OCI-LY3 (cell line): Measurements from ENCODE around the gene DNAAF8.

Experiments used
- H2AFZ ChIP-seq: fragments of 200-600, 300-600 bp; shearing (Covaris generic); 2 replicates; pipeline ENCODE4 v1.6.0; 2014; ENCODE audit warnings: antibody characterized with exemption, low read depth, low read length
- H3K27ac ChIP-seq: fragments of 200-600, 300-600 bp; sonication (generic); 2 replicates; pipeline ENCODE4 v1.5.1; 2014; ENCODE audit warnings: mild to moderate bottlenecking, low read length, moderate library complexity, mixed read lengths
- H3K27me3 ChIP-seq: fragments of 200-600, 300-600 bp; sonication (generic); 2 replicates; pipeline ENCODE4 v1.6.1; 2014; ENCODE audit warnings: low read depth, low read length, mixed read lengths
- H3K36me3 ChIP-seq: fragments of 200-600, 300-600 bp; sonication (generic); replicated peaks from 2 replicates; pipeline ENCODE3; 2014; ENCODE audit warnings: low read depth, low read length, mixed read lengths
- H3K4me1 ChIP-seq: fragments of 300-600, 200-600 bp; sonication (generic); 2 replicates; pipeline ENCODE4 v1.6.1; 2014; ENCODE audit warnings: low read length, mixed read lengths
- H3K4me2 ChIP-seq: fragments of 200-600, 300-600 bp; sonication (generic); 2 replicates; pipeline ENCODE4 v1.6.1; 2014; ENCODE audit warnings: low read length, mixed read lengths
- H3K4me3 ChIP-seq: fragments of 300-600, 200-600 bp; sonication (generic); 2 replicates; pipeline ENCODE4 v1.5.1; 2014; ENCODE audit warnings: antibody characterized with exemption, mild to moderate bottlenecking, low read length, moderate library complexity
- H3K79me2 ChIP-seq: fragments of 300-600, 200-600 bp; shearing (Covaris generic); 2 replicates; pipeline ENCODE4 v1.6.1; 2014; ENCODE audit warnings: mild to moderate bottlenecking, low read length, mixed read lengths
- H3K9ac ChIP-seq: fragments of 300-600, 200-600 bp; shearing (Covaris generic); 2 replicates; pipeline ENCODE4 v1.6.0; 2014; ENCODE audit warnings: mild to moderate bottlenecking, low read length, moderate library complexity
- H3K9me3 ChIP-seq: fragments of 200-600, 300-600 bp; shearing (Covaris generic); 2 replicates; pipeline ENCODE4 v1.6.1; 2014; ENCODE audit warnings: low read length, mixed read lengths; ENCODE audit not compliant: insufficient read depth
- H4K20me1 ChIP-seq: fragments of 200-600, 300-600 bp; sonication (generic); 2 replicates; pipeline ENCODE4 v1.6.1; 2016; ENCODE audit warnings: low read length, mixed read lengths; ENCODE audit not compliant: insufficient read depth
- CTCF ChIP-seq: fragments of 200-600, 300-600 bp; sonication (generic); IDR thresholded peaks from 2 replicates; pipeline ENCODE4 v1.5.1; 2014; ENCODE audit warnings: antibody characterized with exemption, low read length, low read depth
- EZH2phosphoT487 ChIP-seq: fragments of 200-600 bp; shearing (Covaris generic); IDR thresholded peaks from 2 replicates; pipeline ENCODE4 v1.6.1; 2018; ENCODE audit warnings: antibody characterized with exemption, mixed run types, low read depth

DNAAF8 gene

DNA sequence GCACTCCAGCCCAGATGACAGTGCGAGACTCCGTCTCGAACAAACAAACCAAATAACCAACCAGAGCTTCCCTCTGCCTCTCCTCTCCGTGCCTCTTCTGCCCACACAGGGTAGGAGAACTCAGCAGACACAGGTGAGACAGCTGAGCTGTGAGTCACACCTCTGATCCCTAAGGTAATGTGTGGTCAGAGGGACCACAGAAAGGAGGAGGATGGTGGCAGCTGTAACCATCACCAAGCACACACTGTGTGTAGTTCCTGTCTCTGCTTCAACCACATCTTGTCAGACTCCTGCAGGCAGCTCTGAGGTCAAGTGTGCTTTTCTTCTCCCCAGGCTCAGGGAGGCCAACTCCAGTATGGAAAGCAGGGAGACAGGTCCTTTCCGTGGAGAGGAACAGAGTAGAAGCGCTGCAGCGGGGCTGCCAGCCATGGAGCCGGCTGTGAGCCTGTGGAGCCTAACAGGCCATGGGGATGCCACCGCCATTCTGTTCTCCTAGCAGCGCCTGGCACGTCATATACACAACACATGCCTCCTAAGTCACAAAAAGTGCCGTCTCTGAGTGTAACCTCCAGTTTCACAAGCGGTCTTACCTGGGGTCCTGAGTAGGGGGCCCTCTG, 33.8 kb upstream of the DNAAF8 start:
- peaks cover 14% of the 10 kb centered on the region for H3K36me3 ChIP-seq
- no peaks in the 10 kb centered on the region for H3K9me3 ChIP-seq
- no peaks in the 10 kb centered on the region for H3K4me1 ChIP-seq
- no peak for TF ChIP-seq EZH2phosphoT487
- no peak for TF ChIP-seq CTCF
- no peaks in the 10 kb centered on the region for H3K27me3 ChIP-seq
- H3K9ac ChIP-seq = no peak overlapping the region
- H3K4me3 ChIP-seq = no peak overlapping the region
- no peak overlapping the region for H3K4me2 ChIP-seq
- no peaks in the 10 kb centered on the region for H4K20me1 ChIP-seq
- no peak overlapping the region for H2AFZ ChIP-seq
- no peak overlapping the region for H3K27ac ChIP-seq
- no peaks in the 10 kb centered on the region for H3K79me2 ChIP-seq

DNA sequence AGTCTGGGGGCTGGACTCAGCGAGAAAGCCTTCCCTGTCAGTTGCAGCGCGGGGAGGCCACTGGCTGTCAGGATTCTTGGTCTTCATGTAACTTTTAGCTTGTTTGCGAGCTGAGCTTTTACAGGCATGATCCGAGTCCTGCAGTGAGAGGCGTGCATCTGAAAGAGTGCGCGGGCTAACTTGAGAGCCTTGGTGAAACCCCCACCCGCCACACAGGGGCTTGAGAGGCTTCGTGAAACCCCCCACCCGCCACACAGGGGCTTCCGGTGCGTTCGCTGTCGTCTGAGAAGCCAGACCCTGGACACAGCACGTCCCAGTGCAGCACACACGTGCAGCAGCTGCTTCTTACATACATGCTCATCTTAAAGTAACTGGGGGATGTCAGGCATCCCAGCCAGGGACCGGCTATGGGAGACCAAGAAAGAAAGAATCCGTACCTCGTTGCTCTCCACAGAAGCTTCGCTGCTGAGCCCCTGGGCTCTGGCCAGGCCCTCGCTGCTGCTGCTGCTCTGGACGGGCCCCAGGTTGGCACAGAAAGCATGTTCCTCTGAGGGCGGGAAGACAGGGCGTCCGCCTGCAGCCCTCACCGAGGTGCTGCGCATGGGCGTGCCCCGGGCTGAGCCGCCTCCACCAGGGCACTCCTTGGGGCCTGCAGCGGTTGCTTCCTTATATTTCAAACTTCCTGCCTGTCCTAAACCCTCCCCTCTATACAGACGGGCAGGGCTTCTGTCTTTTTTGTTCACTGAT, 33.2 kb upstream of the DNAAF8 start:
- H3K27me3 ChIP-seq = no peaks in the 10 kb centered on the region
- H4K20me1 ChIP-seq = no peaks in the 10 kb centered on the region
- H3K4me1 ChIP-seq = no peaks in the 10 kb centered on the region
- no peak overlapping the region for H3K27ac ChIP-seq
- H3K79me2 ChIP-seq = no peaks in the 10 kb centered on the region
- H3K9me3 ChIP-seq = no peaks in the 10 kb centered on the region
- H3K4me2 ChIP-seq = no peak overlapping the region
- H2AFZ ChIP-seq = no peak overlapping the region
- H3K4me3 ChIP-seq = no peak overlapping the region
- TF ChIP-seq EZH2phosphoT487 = no peak
- TF ChIP-seq CTCF = no peak
- peaks cover 14% of the 10 kb centered on the region for H3K36me3 ChIP-seq
- H3K9ac ChIP-seq = no peak overlapping the region

DNA sequence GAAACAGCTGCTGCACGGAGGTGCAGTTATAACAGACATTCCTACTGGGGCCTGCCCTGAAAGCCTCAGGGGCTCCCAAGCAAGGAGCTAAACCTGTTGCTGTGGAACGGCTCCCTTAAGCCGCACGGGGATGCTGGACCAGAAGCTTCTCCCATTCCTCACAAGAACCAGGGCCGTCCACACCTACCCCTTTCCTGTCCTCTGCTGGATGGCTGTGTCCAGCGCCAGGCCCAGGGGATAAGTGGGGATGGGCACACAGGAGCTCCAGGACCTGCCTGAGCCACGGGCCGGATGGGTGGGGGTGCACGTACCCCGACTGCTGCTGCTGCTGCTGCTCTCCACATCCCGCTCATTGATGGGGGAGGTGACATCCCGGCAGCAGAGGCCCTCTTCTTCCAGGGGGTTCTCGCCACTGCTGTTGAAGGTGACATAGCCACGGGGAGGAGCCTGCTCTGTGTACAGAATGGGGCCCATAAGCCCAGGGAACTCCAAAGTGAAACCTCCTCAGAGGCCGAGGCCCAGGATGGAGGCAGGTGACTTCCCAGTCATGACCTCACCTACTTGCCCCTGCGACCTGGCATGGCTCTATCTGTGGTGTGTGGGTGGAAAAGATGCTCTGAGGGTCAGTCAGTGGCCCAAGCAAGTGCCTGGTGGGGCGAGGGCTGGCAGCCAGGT, 32.4 kb upstream of the DNAAF8 start:
- peaks cover 13% of the 10 kb centered on the region for H3K36me3 ChIP-seq
- H3K27ac ChIP-seq = no peak overlapping the region
- no peaks in the 10 kb centered on the region for H3K79me2 ChIP-seq
- no peak for TF ChIP-seq CTCF
- no peak for TF ChIP-seq EZH2phosphoT487
- no peaks in the 10 kb centered on the region for H3K27me3 ChIP-seq
- no peak overlapping the region for H3K4me2 ChIP-seq
- H3K4me3 ChIP-seq = no peak overlapping the region
- H2AFZ ChIP-seq = no peak overlapping the region
- H4K20me1 ChIP-seq = no peaks in the 10 kb centered on the region
- H3K4me1 ChIP-seq = no peaks in the 10 kb centered on the region
- H3K9me3 ChIP-seq = no peaks in the 10 kb centered on the region
- H3K9ac ChIP-seq = no peak overlapping the region

DNA sequence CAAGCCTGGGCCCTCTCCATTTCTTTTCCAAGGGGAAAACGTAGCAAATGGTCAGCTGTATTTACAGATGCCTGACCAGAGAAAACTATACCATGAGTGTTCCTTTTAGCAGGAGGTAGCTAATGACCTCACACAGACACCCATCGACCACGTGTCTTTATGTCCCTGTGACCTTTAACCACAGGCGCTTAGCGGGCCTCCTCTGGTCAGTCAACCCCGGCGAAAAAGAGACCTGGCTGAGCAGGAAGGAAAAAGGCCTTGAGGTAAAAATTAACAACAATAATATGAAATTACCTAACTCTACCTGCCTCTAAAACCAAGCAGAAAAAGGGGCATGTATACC, 31.9 kb upstream of the DNAAF8 start:
- Histone ChIP-seq H4K20me1 (no peaks in the 10 kb centered on the region), H3K27me3 (no peaks in the 10 kb centered on the region), H2AFZ (no peak overlapping the region), H3K36me3 (peaks cover 12% of the 10 kb centered on the region), H3K9ac (no peak overlapping the region), H3K4me2 (no peak overlapping the region), H3K27ac (no peak overlapping the region), H3K9me3 (no peaks in the 10 kb centered on the region), H3K79me2 (no peaks in the 10 kb centered on the region), H3K4me3 (no peak overlapping the region), H3K4me1 (no peaks in the 10 kb centered on the region)
- TF ChIP-seq CTCF = no peak
- TF ChIP-seq EZH2phosphoT487 = no peak
